Body of pancreas (tissue), 4 donors: ENCODE results near the gene LDLRAD3.

Experiments
- CTCF ChIP-seq, 7 experiments: fragments of 450-650 bp in 4 of 7; fragments of 200-600 bp in 3 of 7; sonication (generic) in 3 of 7; IDR thresholded peaks; one replicate each; pipeline ENCODE4 v1.5.1; 2016 to 2019; ENCODE audit warnings: antibody characterized with exemption in 7 of 7
- POLR2A ChIP-seq, 3 donors: fragments of 450-650 bp; IDR thresholded peaks; one replicate each; pipeline ENCODE4 v1.6.1; 2016; ENCODE audit warnings: antibody characterized with exemption in 3 of 3, mild to moderate bottlenecking in 2 of 3

DNA sequence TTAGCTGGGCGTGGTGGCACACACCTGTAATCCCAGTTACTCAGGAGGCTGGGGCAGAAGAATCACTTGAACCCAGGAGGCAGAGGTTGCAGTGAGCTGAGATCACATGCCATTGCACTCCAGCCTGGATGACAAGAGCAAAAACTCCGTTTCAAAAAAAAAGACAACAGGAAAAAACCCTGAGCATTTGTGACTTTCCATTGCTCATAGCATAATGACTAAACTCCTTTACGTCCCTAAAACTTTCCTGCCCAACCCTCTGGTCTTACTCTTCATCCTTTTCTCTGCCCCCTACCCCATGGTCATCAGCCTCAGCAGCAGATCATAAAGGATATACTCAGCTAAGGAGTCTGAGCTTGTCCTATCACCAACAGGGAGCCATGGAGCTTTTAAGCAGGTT lies 6.8 kb upstream of the LDLRAD3 start:
- TF ChIP-seq CTCF (IDR thresholded peaks at IDR 0.05) = no peak
- no peak for TF ChIP-seq POLR2A (IDR thresholded peaks at IDR 0.05)
